ENCODE measurements around the gene SUMO2.
A peak's percentile ranks its signal among the peaks of the same experiment; 100 is the strongest.
"Not testable (repeated sequence)": the region's sequence is repeated elsewhere in the genome, so short reads cannot be mapped to it uniquely, and the experiment has no call there.

Gene SUMO2
- total RNA-seq, result 71.4 to 105 reads per million in 2 donors

DNA sequence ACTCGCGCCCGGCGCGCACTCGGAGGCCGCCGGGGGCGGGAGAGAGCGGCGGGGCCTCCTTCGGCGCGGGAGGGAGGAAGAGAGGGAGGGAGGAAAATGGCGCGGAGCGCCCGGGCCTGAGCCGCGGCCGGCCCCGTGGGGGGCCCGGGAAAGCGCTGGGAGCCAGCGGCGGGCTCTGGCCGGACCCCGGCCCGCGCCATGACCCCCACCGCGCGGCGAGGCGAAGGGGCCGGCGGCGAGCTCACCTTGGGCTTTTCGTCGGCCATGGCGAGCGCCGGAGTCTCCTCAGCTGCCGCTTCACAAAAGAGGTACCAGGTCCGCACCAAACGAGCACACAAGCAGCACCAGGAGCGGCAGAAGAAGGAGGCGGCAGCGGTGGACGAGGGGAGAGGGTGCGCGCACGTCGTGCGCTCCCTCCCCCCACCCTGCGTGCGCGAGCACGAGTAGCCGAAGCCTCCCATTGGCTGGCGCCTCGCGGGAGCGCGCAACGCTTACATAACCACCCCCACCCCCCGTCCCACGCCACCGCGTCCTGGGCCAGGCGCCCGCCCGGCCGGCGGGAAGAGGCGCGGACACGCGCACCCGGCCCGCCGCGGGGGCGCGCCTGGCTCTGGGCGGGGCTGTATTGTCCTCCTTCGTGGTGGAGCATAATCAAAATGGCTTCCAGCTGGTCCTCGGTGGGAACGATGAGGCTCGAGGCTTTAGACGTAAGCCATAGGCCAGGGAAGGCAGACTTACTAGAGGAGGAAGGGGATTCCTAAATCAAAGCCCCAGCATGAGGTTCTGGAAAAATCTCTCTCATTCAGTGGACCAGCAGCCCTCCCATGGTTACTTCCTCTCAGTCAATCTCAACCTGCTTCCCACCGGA is at the start of gene SUMO2:
Gene SUMO2 (minus strand): TSS at position 391 of the 868 bp plus-strand sequence. CDS start 125 bp downstream, at position 266.
- DNase-seq, result peak; percentile 92

DNA sequence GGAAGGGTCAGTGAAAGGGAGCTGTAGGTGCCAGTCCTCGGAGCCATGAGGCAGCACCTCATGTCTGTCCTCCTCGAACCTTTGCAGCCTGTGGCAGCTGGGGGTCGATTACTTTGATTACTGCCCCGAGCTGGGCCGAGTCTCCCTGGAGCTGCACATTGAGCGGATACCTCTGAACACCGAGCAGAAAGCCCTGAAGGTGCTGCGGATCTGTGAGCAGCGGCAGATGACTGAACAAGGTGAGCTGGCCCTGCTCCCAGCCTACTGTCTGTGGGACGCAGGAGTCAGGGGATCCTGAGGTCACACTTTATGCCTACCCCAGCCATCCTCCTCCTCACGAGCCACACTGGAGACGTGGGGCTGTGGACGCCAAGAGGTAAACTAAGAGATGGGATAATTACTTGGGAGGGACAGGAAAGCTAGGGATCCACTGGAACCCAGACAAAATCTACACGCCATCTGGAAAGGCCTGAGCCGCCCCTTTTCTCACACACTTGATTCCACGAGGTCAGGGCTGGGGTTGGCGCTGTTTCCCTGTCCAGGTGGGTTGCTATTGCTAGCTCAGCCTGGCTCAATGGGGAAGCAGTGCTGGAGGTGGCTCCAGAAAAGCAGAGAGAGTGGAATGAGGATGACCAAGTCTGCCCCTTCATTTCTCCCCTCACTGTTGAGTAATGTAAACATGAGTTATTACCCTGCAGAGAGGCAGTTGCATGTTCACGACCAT is 49.1 kb upstream of the SUMO2 start:
- DNase-seq, result no peak

DNA sequence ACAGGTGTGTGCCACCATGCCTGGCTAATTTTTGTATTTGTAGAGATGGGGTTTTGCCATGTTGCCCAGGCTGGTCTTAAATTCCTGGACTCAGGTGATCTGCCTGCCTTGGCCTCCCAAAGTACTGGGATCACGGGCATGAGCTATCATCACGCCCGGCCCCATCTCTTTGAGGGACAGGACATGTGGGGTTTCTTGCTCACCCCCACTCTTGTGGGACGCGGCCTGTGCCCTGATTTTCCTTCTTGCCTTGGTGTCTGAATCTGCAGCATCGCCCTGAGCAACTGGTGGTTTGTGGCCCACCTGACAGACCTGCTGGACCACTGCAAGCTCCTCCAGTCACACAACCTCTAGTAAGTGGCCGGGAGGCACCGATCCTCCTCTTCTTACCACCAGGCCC is 48.3 kb upstream of the SUMO2 start:
- no peak for DNase-seq

DNA sequence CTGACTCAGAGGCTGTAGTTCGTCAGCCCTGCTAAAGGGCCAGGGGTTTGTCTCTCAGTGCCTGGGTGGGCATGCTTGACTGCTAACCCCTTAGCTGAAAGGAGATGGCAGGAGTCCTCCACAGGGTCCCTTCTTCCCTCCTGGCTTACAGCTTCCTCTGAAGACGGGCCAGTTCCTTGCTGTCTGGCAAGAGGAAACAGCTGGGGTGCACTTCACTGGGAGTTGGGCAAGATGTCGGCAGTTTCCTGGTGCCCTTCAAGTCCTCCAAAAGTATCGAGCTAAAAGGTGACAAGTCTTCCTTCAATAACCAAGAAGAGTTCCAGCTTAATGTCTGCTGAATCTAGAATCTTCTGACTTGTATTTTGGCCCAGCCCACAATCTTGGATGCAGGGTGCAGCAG is 46.1 kb upstream of the SUMO2 start:
- DNase-seq, result no peak

DNA sequence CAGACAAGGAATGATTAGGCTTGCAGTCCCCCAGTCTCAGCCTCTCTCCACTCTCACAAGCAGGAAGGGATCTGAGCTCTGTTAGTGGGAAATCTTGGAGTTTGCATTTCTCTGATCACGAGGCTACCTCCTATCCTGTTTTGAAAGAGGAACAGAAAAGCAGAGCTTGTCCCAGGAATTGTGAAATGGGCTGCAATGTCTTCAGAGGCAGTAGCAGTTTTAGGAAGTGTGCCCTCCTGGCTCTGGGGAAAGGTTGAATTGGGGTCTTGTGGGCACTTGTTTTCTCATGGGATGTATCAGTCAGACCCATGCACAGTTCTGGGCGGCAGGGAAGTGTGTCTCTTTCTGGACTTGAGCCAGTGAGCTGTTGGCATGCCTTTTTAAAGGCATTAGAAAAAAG is 45.5 kb upstream of the SUMO2 start:
- no peak for DNase-seq

DNA sequence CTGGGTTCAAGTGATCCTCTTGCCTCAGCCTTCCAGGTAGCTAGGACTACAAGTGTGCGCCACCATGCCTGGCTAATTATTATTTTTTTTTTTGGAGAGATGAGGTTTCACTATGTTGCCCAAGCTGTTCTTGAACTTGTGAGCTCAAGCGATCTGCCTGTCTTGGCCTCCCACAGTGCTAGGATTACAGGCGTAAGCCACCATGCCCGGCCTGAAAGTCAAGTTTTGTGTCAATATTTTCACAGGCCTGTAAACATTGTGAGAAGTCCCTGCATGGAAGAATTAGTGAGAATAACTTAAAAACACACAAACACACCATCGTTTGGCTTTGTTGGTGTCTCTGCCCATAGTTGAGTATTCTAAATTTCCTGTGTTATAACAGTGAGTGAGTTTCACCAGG is 45.0 kb upstream of the SUMO2 start:
- DNase-seq, result no peak

DNA sequence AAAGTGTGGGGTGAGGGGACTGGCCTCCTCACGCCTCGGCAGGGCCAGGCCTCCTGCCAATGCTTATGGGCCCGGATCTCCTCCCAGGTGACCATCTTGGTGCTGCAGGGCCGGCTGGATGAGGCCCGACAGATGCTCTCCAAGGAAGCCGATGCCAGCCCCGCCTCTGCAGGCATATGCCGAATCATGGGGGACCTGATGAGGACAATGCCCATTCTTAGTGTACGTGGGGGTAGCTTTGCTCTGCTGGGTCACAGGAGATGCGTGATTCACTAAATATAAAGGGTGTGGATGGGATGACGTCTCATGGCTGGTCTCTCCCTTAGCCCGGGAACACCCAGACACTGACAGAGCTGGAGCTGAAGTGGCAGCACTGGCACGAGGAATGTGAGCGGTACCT is 42.3 kb upstream of the SUMO2 start:
- DNase-seq, result no peak

DNA sequence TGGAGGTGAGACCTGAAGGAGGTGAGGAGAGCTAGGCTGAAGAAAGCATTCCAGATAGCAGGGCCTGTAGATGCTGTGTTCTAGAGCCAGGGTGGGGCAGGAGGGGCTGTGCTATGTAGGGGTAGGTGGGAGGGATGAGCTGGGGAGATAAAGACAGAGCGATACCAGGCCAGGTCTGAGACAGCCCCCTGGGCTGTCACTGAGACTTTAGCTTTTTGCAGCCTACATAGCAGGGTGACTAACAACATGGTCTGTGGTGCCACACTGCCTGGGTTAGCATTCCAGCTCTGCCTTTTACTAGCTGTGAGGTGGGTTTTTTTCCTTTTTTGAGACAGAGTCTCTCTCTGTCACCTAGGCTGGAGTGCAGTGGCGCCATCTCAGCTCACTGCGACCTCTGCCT is 37.1 kb upstream of the SUMO2 start:
- DNase-seq, result no peak

DNA sequence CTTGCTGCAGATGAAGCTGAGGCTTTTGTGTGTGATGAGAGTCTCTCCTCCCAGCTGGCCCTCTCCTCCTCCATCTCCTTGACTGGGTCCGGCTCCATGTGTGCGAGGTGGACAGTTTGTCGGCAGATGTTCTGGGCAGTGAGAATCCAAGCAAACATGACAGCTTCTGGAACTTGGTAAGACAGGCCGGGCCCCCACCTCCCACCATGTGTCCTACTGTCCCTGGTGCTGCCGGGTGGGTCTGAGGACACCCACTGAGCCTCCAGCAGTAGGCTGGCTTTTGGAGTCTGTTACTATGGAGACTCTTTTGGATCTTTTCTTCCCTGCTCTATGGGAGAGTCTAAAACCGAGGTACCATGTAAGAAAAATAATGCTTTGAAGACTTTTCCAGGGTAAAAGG is 35.4 kb upstream of the SUMO2 start:
- no peak for DNase-seq

DNA sequence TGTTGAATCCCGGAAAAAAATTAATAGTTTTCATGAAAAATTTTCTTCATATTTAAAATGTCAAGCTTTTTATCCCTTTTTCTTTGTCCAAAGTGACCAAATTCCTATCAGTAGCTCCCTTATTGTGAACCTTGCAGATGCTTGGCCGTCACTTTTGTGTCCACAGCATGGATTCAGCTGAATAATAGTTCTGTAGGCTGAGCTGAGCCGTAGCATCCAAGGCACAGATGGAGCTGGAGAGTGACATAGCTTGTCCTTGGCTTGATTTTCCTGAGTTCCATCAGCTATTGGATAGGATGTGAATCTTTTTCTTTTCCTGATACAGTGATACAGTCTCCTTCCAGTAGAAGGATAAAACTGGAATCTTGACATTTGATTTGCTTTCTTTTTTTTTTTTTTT is 26.3 kb upstream of the SUMO2 start:
- no peak for DNase-seq

DNA sequence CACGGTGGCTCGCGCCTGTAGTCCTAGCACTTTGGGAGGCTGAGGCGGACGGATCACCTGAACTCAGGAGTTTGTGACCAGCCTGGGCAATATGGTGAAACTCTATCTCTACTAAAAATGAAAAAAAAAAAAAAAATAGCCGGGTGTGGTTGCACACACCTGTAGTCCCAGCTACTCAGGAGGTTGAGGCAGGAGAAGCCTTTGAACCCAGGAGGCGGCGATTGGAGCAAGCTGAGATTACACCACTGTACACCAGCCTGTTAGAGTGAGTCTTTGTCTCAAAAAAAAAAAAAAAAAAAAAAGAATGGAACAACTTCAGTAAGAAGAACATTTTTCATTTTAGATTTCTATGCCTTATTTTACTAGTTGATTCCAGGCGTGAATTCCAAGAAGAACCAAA is 25.4 kb upstream of the SUMO2 start:
- no peak for DNase-seq

DNA sequence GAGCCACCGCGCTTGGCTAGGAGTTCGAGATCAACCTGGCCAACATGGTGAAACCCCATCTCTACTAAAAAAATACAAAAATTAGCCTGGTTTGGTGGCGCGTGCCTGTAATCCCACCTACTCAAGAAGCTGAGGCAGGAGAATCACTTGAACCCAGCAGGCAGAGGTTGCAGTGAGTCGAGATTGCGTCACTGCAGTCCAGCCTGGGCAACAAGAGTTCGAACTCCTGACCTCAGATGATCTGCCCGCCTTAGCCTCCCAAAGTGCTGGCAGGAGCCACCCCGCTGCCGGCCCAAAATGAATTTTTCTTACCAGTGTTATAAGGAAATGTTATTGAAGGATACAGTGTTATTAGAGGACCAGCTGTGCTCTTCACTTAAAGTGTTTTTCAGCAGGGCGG is 25.0 kb upstream of the SUMO2 start:
- DNase-seq, result no peak

DNA sequence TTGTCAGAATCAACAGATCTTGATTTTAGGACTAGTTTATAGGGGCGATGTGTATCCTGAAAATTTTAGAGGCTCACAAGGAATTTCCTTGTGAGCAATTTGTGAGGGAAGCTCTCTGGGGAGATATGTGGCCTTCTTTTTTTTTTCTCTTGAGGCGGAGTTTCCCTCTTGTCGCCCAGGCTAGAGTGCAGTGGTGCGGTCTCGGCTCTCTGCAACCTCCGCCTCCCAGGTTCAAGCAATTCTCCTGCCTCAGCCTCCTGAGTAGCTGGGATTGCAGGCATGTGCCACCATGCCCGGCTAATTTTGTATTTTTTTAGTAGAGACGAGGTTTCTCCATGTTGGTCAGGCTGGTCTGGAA is 24.3 kb upstream of the SUMO2 start:
- DNase-seq, result not testable (repeated sequence)

DNA sequence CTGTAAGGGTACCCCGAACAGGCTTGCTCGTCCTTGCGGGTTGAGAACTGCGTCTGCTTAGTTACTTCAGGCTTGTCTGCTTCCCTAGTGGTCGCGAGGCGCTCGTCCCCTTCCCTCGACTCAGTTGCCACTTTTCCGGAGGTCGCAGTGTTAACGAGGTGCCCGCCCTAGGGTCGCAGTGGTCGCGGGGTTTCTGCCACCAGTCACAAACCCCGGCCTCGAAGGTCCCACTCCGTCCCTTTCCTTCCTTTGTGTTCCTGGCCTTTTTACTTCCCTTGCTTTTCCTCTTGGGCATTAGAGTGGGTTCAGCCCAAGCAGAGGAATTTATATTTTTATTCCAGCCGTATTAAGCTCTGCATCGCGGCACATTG is 23.0 kb upstream of the SUMO2 start:
- no peak for DNase-seq

DNA sequence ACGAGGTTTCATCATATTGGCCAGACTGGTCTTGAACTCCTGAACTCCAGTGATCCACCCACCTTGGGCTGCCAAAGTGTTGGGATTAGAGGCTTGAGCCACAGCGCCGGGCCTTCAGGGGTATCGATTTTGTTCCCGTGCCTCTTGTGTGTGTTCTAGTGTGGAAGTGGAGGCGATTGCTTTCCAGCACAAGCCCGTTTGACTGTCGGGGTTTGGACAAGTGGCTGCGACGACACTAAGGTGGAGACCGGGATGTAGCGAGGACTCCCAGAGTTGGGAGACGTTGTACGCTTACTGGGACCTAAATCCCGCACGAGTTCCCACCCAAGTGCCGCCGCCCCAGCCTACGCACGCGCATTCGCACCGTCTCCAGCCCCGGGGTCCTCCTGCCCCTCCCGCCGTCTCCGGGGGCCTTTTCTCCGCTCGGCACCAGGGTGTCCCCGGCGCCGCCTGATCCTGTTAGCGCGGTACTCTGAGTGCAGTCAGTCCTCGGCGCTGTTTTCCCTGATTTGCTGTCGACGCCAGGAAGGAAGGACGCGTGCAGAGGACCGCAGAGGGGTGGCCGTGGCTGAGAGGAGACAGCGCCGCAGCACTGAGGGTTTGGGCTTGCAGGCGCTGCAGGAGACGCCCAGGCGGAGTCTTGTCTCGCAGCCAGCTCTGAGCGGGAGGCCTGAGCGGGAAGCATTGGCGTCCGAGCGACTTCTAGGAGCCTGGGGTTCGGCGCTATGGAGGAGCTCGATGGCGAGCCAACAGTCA is 22.5 kb upstream of the SUMO2 start, which contains the start of gene NUP85:
Gene NUP85 (plus strand): TSS at position 643 of the 756 bp plus-strand sequence. CDS start 83 bp downstream, at position 726.
- peak; percentile 90 for DNase-seq

DNA sequence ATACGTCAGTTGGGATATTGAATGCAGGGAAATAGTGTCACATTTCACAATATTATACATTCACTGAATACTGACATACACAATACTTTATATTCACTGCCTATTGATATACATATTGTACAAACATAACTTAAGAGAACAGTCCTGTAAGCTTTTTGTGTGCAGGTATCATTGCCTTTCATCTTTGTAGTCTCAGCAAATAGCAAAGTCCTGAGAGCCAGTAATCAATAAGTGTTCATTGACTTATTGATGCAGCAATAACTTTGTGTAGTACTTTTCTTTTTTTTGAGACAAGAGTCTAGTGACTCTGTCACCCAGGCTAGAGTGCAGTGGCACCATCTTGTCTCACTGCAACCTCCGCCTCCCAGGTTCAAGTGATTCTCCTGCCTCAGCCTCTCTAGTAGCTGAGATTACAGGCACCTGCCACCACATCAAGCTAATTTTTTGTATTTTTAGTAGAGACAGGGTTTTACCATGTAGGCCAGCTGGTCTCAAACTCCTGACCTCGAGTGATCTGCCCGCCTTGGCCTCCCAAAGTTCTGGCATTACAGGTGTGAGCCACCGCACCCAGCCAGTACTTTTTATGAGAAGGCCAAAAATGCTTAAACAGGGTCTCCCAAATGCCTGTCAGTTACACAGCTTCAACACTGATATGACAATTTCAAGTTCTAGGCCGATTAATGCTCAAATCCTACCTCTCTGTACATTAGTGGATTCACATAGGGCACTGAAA is 17.3 kb upstream of the SUMO2 start:
- DNase-seq, result no peak

DNA sequence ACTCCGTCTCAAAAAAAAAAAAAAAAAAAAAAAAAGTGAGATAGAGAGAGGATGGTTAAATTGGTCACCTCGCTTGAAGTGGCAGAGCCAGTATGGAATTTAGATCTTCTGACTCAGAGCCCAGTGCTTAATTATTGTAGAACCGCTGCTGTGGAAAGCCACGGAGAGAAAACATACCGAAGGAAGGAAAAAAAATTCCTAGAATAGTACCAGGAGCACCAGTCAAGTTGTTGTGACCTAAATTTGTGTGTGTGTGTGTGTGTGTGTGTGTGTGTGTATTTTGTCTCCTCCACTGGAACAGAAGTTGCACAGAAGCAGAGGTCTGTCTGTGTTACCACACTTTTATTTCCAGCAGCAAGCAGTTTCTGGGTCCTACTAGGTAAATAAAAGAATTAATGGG is 12.1 kb upstream of the SUMO2 start:
- no peak for DNase-seq

DNA sequence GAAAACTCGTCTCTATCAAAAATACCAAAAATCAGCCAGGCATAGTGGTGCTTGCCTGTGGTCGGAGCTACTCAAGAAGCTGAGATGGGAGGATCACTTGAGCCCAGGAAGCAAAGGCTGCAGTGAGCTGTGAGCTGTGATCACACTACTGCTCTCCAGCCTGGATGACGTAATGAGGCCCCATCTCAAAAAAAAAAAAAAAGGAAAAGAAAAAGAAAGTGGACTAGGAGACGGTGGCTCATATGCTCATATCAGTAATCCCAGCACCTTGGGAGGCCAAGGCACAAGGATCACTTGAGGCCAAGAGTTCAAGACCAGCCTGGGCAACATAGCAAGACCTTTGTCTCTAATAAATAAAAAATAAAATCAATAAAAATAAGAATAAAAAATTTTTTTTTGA is 8.8 kb upstream of the SUMO2 start:
- DNase-seq, result no peak

DNA sequence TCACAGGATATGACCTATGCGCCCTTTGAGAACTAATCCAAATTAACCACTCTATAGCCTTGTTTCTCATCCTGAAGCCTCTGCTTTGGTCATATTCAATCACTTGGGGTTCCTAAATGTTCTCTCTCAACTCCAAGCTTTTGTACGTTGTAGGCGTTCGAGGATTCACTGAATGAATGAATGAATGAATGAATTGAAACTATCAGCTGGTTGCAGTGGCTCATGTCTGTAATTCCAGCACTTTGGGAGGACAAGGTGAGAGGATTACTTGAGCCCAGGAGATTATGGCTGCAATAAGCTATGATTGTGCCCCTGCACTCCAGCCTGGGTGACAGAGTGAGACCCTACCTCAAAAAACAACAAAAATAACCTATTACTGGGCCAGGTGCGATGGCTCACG is 5.9 kb upstream of the SUMO2 start:
- no peak for DNase-seq

DNA sequence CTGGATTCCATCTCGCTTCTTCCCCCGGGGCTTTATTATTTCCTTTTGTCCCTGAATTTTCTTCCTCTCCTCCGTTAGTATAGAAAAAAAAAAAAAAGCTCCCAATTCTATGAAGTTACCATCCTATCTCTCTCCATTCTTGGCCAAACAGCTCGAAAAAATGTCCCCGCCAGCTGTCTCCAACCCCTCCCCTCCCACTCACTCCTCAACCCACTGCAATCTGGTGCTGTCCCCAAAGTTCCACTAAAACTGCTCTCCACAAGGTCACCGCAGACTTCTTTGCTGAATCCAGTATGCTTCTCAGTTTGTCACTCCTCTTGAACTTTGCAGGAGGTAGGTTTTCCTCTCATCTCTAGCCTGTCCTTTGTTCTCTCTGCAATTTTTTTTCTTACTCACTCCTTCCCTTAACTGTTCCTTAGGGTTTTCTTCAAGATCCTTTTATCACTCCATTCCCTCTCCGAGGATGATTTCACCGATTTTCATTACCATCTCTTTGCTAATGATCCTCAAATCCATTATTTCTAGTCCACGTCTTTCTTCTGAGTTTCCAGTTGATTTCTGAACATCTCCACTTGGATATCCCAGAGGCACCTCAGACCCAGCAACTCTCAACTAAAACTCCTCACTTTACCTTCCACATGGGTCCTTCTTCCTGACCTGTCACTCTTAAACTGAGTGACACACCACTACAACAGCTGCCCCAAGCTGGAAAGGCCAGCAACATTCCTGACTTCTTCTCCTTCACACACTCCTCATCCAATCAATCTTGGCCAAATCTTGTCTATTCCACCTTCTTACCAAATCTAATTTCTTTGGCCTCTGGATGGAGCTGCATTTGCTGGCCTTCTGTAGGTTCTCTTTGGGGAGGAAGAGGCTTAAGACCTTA is 1.5 kb upstream of the SUMO2 start:
- DNase-seq, result no peak

DNA sequence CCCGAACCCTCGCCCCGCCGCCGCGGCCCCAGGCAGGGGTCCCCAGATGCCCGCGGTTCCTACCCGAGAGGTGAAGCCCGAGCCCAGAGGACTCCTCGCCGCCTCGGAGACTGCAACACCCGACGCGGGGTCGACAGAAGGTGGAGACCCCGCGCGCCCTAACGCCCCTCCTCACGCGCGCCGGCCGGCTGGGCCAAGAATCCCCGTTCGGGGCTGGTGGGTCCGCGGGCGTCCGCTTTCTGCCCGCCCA is 515 bp downstream of the SUMO2 start:
- DNase-seq, result no peak
